GM03348 (cell line): ENCODE data around the gene TCF20.

Source experiments
- DNase-seq: peaks from one replicate; pipeline ENCODE4 v3.0.0; 2012; ENCODE audit warnings: low spot score

Gene TCF20

DNA sequence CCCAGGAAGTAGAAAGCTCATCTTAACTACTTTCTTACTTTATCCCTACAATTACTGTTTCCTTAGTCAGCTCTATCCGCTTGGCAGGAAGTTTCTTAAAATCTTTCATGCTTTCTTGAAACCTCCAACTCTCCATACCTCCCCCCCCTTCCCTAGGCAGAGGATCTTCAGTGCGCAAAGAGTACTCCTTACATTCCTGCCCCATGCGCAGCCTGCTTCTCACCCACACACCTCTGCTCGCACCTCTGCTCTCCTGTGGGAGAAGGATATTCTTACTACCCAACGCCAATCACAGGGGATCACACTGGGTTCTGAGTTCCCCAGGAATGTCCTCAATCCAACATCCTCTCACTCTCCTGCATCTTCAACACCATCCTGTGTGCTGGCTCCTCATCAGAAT is 12.3 kb downstream of the TCF20 start:
- no peak for DNase-seq

DNA sequence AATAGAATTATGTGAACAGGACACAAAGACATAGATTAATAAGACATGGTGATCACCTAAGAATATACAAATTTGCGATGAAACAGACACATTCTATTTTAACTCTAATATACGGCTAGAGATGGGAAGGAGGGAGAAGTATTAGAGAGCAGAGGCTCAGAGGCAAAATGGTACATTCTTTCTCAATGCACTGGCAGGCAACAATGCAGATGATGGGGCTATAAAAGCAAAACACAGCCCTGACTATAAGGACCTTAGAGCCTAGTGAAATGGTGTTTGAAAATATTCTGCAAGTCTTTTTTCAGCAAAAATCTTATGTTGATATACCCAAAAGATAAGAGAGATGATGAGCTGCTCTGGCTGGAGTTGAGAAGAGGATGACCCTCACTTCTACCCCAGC is 13.1 kb downstream of the TCF20 start:
- no peak for DNase-seq

DNA sequence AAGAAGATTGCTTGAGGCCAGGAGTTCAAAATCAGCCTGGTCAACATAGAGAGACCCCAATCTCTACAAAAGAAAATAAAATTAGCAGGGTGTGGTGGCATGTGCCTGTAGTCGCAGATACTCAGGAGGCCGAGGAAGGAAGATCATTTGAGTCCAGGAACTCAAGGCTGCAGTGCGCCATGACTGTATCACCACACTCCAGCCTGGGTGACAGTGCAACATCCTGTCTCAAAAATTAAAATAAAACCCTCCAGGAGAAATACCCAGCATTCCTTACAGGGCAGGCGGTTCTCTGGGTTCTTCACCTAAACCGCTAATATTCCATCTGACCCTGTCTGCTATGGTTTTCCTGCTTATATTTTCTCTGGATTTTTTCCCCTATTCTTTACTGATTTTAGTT is 13.5 kb downstream of the TCF20 start:
- no peak for DNase-seq

DNA sequence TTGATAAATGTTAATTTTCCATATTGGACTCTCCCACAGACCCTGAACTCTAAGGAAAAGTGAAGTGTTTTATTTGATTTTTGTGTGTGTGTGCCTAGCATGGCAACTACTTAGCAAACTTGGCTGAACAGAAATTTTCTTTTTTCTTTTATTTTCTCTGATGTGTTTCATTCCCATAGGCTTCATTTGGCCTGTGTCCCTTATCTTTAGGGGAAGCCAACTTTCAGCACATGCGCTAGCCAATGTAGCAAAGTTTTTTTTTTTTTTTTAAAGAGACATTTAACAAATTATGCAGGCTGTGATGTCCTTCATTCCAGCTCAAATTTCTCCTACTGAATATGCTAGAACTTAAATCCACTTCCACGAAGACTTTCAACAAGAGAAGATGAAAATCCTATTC is 14.2 kb downstream of the TCF20 start:
- DNase-seq, result no peak

DNA sequence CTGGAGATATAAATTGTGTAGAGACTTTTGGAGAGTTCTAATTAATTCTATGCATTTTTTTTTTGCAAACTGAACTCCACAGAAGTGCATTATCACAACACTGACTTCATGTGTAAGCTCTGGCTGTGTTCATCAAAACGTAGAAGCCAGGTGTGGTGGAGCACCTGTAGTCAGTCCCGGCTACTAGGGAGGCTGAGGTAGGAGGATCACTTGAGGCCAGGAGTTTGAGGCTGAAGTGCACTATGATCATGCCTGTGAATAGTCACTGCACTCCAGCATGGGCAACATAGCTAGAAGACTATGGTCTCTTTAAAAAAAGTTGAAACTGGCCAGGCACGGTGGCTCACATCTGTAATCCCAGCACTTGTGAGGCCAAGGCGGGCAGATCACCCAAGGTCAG is 20.6 kb downstream of the TCF20 start:
- DNase-seq, result no peak

DNA sequence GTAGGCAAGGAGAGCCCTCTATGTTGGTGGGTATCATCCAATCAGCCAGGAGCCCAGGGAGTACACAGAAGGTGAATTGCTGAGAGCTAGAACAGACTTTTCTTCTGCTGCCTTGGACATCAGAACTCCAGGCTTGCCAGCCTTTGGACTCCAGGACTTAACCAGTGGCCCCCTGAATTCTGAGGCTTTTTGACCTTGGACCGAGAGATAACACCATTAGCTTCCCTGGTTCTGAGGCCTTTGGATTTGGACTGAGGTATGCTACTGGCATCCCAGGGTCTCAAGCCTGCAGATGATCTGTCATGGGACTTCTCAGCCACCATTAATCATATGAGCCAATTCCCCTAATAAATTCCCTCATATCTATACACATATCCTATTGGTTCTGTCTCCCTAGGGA is 21.5 kb downstream of the TCF20 start:
- DNase-seq, result no peak

DNA sequence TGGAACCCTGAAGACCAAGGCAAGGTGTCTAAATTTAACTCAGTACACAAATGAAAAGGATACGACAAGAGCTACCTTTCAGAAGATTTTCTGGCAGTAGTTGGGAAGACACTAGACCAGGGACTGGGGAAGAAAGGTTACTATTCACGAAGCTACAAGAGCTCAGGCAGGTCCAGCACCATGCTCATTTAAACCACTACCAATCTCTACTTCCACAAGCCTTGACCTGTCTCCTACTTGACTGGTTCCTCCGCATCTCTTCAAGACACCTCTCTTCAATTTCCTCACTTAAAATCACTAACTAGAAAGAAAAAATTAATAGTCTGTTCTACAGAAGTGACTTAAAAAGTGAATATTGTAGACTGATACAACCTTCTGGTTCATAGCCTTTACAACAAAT is 22.9 kb downstream of the TCF20 start:
- no peak for DNase-seq

DNA sequence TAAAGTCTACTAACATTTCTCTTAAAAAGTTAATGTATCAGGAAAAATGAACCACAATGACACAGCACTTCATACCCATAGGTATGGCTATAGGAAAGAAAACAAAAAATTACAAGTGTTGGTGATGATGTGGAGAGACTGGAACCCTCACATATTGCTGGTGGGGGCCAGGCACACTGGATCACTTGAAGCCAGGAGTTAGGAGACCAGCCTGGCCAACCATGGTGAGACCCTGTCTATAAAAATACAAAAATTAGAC is 26.7 kb downstream of the TCF20 start:
- no peak for DNase-seq

DNA sequence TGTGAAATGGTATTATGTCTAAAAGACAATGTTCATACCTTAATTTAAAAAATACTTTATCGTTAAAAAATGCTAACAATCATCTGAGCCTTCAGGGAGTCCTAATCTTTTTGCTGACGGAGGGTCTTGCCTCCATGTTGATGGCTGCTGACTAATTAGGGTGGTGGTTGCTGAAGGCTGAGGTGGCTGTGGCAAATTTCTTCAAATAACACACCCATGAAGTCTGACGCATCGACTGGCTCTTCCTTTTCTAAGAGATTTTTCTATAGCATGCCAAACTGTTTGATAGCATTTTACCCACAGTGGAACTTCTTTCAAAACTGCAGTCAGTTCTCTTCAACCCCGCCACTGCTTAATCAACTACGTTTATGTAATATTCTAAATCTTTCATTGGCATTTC is 33.6 kb downstream of the TCF20 start:
- DNase-seq, result no peak

DNA sequence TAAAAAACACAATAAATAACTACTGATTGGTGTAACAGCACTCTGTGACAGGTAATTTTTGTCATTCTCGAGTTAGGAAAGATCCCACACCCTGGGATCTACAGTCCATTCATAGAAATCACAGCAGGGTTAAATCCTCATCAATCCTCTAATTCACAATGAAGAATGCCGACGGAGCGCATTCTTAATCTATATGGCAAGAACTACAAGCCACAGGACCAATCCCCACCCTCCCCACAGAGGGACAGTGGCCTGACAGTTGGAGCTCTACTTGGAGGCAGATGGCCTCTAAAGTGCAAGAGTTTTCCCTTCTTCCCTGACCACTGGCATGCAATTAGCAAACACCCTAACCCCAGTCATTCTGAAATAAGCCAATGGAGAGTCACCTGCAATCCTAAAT is 34.2 kb downstream of the TCF20 start:
- DNase-seq, result no peak

DNA sequence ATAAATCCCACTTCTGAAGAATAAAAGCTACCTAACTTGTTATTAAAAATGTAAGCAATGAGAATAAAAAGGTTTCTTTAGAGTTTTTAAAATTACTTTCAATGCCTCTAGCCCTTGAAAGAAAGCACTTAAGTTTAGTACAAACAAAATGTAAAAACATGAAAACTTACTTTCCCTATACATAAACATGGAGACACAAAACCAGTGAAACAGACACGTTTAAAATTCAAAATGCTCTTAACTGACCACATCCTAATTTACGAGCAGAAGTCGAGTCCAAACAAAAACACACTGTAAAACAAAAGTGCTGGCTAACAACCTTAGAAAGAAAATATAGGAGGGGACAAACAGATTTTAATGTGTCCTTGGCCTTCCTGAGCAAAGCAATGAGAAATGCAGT is 36.6 kb downstream of the TCF20 start:
- no peak for DNase-seq

DNA sequence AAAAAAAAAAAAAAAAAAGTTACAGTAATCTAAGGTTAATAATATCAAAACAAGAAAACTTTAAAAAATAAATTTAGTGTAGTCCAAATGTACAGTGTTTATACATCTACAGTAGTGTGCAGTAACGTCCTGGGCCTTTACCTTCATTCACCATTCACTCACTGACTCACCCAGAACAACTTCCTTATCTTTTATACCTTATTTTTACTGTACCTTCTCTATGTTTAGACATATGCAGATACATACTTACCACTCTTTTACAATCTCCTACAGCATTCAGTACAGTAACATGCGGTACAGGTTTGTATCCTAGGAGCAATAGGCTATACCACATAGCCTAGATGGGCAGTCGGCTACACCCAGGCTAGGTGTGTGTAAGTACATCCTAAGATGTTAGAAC is 38.5 kb downstream of the TCF20 start:
- no peak for DNase-seq

DNA sequence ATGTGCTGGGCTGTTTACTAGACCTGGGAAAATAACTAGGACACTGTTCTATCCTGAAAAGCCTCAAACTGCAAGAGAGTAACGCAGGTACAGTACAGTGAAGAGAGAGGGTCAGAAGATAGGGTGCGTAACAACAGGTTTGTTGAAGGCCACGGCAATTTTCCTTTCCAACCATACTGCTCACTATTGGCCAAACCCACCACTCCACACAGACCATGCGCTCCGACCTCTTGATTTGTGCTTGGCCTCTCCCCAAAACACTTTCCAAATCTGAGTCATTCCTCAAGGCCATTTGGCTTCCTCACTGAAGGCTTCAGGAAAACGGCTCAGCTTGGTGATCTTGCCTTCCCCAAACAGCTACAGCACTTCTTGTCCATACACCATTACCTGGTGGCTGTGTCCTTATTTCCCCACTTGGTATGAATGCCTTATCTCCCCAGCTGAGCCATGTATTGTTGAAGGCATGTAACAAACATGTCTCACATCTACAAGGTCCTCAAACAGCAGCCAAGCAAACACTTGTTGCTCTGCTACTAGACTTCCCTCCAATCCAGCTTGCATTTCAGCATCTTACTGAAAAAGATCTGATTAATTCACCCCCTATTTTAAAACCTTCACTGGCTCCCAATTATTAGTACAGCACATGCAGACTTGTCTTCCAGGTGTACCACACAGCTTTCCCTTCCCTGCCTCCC is 40.9 kb downstream of the TCF20 start:
- peak; percentile 55 for DNase-seq

DNA sequence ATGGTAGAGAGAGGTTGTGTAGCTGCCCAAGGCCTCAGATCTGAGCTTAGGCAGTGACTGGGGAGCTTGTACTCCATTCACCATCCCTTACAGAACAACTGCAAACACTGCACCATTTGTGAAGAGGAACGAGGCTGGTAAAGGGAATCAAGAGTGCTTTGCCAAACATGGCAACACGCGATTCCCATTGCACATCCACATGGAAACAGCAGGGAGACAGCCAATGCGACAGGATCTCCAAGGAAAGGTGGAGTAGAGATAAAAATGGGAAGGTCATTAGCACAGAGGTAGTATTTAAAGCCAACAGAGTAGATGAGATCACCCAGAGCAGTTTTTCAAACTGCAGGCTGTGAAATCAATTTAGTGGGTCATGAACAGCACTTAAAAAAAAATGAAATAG is 42.0 kb downstream of the TCF20 start:
- no peak for DNase-seq

DNA sequence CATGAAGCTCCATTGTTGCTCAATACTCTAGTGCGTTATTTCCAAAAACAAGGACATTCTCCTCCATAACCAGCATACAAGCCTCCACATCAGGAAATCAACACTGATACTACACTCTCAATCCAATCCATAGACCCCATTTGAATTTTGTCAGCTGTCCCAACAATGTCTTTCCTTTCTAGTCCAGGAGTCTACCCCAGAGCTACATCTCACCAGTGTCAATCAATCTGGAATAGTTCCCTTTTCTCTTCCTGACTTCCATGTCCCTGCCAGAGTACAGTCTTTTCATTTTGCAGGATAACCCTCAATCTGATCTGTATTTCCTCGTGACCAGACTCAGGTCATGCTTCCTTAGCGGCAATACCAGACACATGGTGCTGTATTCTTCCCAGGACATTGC is 43.0 kb downstream of the TCF20 start:
- no peak for DNase-seq

DNA sequence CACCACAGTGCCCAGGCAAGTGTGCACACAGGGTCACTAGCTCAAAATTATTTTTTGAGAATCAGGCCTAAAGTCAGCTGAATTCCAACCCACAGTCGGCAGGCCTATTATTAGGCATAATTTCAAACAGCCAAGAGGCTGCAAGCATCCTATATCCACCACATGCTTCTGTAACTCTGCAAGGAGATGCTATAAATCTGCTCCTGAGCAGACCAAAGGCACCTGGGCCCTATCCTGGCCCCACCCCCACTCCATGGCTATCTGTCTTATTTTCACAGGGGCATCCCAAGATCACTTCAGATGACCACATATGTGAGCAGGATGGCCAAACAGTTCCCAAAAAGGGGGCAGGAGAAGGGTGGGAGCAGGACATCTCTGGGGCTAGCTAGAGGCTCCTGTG is 44.6 kb downstream of the TCF20 start:
- DNase-seq, result no peak

DNA sequence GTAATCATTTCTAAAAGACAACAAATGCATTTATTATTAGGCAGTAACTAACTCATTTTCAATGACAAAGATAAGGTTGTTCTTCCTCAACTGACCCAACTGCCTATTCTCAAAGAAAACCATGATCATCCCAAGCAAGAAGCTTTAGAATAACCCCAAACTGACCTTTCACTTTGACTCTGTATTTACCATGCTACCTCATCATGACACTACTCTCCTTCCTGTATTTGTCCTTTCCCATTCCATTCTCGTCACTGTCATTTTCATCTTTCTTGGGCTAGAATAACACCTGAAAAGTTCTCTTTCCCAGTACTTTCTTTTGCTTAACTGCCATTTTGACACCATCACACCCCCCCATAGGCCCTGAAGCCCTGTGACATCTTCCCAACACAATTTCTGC is 48.3 kb downstream of the TCF20 start:
- no peak for DNase-seq
